RWPE2 (cell line): ENCODE data around the gene PIK3CG.

Source experiments
- ATAC-seq: fragments of 200-7000 bp; cut with Tn5 transposase; 3 replicates; pipeline ENCODE4 v1.9.1; 2021; ENCODE audit warnings: low read depth
- DNase-seq: peaks from one replicate; pipeline ENCODE4 v3.0.0-alpha.2; 2020; ENCODE audit warnings: low spot score
- H3K27ac ChIP-seq: fragments of 450-650 bp; 2 replicates; pipeline ENCODE4 v1.5.1; 2017; ENCODE audit warnings: mild to moderate bottlenecking; ENCODE audit not compliant: poor library complexity, severe bottlenecking
- H3K27me3 ChIP-seq: fragments of 250-450 bp; sonication (Bioruptor Pico); 2 replicates; pipeline ENCODE4 v1.5.1; 2021; ENCODE audit warnings: mild to moderate bottlenecking, moderate library complexity; ENCODE audit not compliant: insufficient read depth, poor library complexity, severe bottlenecking
- H3K36me3 ChIP-seq: fragments of 250-450 bp; sonication (Bioruptor Pico); 2 replicates; pipeline ENCODE4 v1.5.1; 2020; ENCODE audit warnings: low read depth, mild to moderate bottlenecking, moderate library complexity
- H3K4me1 ChIP-seq: fragments of 250-450 bp; sonication (Bioruptor Pico); 2 replicates; pipeline ENCODE4 v1.5.1; 2021; ENCODE audit warnings: mild to moderate bottlenecking, moderate library complexity; ENCODE audit not compliant: insufficient read depth, poor library complexity, severe bottlenecking
- H3K4me3 ChIP-seq: fragments of 250-450 bp; sonication (Bioruptor Pico); 2 replicates; pipeline ENCODE4 v1.5.1; 2021; ENCODE audit warnings: mild to moderate bottlenecking, moderate library complexity; ENCODE audit not compliant: severe bottlenecking
- H3K9me3 ChIP-seq: fragments of 250-450 bp; sonication (Bioruptor Pico); 2 replicates; pipeline ENCODE4 v1.5.1; 2021; ENCODE audit warnings: mild to moderate bottlenecking, moderate library complexity; ENCODE audit not compliant: severe bottlenecking
- TF ChIP-seq, protein P1 (sequence below): fragments of 450-650 bp; IDR thresholded peaks from one replicate; pipeline ENCODE4 v1.5.1; 2017; ENCODE audit warnings: mild to moderate bottlenecking, moderate library complexity; ENCODE audit not compliant: poor library complexity, severe bottlenecking

PIK3CG gene

GRCh38 chr7:106870528-106870927, 5.4 kb downstream of the PIK3CG start:
- H3K4me3 ChIP-seq: no peak overlapping the region
- H3K4me1 ChIP-seq: no peaks in the 10 kb centered on the region
- no peak overlapping the region for H3K27ac ChIP-seq
- H3K36me3 ChIP-seq: no peaks in the 10 kb centered on the region
- DNase-seq (no peak), ATAC-seq (no peak)
- H3K27me3 ChIP-seq: peaks cover 8% of the 10 kb centered on the region
- no peaks in the 10 kb centered on the region for H3K9me3 ChIP-seq
- TF ChIP-seq, protein P1, sequence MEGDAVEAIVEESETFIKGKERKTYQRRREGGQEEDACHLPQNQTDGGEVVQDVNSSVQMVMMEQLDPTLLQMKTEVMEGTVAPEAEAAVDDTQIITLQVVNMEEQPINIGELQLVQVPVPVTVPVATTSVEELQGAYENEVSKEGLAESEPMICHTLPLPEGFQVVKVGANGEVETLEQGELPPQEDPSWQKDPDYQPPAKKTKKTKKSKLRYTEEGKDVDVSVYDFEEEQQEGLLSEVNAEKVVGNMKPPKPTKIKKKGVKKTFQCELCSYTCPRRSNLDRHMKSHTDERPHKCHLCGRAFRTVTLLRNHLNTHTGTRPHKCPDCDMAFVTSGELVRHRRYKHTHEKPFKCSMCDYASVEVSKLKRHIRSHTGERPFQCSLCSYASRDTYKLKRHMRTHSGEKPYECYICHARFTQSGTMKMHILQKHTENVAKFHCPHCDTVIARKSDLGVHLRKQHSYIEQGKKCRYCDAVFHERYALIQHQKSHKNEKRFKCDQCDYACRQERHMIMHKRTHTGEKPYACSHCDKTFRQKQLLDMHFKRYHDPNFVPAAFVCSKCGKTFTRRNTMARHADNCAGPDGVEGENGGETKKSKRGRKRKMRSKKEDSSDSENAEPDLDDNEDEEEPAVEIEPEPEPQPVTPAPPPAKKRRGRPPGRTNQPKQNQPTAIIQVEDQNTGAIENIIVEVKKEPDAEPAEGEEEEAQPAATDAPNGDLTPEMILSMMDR: no peak

DNA sequence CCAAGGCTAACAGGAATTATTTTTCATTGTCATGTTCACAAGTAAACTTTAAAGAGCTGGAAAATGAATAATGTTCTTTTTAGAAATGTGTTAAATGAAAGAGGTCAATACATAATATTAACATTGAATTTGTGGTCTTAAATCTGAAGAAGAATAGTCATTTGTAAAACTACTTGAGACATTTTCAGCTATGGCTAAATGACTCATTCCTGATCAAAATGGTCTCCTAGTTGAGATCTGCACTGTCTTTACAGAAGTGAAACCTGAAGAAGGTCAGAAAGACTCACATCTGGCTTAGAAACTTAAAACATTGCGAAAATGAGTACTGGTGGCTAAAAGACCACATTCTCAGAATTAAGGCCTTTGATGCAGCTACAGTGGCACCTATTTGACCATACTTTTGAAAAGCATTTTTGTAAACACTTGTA, 5.9 kb downstream of the PIK3CG start:
- Histone ChIP-seq H3K9me3 (no peaks in the 10 kb centered on the region), H3K4me1 (no peaks in the 10 kb centered on the region), H3K4me3 (no peak overlapping the region), H3K27ac (no peak overlapping the region), H3K27me3 (peaks cover 8% of the 10 kb centered on the region), H3K36me3 (no peaks in the 10 kb centered on the region)
- TF ChIP-seq, protein P1: no peak
- DNase-seq: no peak
- ATAC-seq: no peak

GRCh38 chr7:106871793-106872571, 6.9 kb downstream of the PIK3CG start:
- no peaks in the 10 kb centered on the region for H3K4me1 ChIP-seq
- peaks cover 8% of the 10 kb centered on the region for H3K27me3 ChIP-seq
- no peak overlapping the region for H3K4me3 ChIP-seq
- DNase-seq (no peak), ATAC-seq (no peak)
- TF ChIP-seq, protein P1: no peak
- no peaks in the 10 kb centered on the region for H3K9me3 ChIP-seq
- no peaks in the 10 kb centered on the region for H3K36me3 ChIP-seq
- H3K27ac ChIP-seq: no peak overlapping the region

DNA sequence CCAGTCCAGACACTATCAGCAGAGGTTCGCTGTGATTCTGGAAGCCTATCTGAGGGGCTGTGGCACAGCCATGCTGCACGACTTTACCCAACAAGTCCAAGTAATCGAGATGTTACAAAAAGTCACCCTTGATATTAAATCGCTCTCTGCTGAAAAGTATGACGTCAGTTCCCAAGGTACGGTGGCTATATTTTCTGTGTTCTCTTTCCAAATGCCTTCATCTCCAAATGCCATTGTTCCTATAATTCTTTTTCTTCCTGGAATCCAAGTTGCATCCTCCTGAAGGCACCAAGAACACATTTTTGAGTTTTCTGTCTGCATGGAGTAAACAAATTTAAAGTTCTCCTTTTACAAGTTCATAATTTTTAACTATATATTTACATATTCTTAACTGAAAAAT, 7.7 kb downstream of the PIK3CG start:
- no peak overlapping the region for H3K4me3 ChIP-seq
- peaks cover 8% of the 10 kb centered on the region for H3K27me3 ChIP-seq
- no peaks in the 10 kb centered on the region for H3K4me1 ChIP-seq

More for the DNA sequence above, 7.7 kb downstream of the PIK3CG start:
- Histone ChIP-seq H3K27ac (no peak overlapping the region), H3K9me3 (no peaks in the 10 kb centered on the region), H3K36me3 (no peaks in the 10 kb centered on the region)
- DNase-seq (no peak), ATAC-seq (no peak)
- TF ChIP-seq, protein P1: no peak
